Breast epithelium (tissue), 4 donors: Measurements from ENCODE around the gene APOL3. TPM values are rescaled to one million over a fixed set of nuclear protein-coding genes. Genes with fewer than 3 reads are reported as not detected.
"Not testable (repeated sequence)": the region's sequence is repeated elsewhere in the genome, so short reads cannot be mapped to it uniquely, and the experiment has no call there.

Experiments
- DNase-seq, 2 donors: peaks; one replicate each; pipeline ENCODE4 v3.0.0-alpha.2; 2019; ENCODE audit warnings: low spot score in 2 of 2
- H3K27ac ChIP-seq, 2 donors: fragments of 200-600 bp; sonication (generic) in 1 of 2; one replicate each; pipeline ENCODE4 v1.5.1; 2016 to 2019; ENCODE audit warnings: mild to moderate bottlenecking in 1 of 2
- H3K27me3 ChIP-seq, 2 donors: fragments of 200-600 bp; sonication (generic) in 1 of 2; one replicate each; pipeline versions ENCODE4 v1.5.1 to v1.6.0; 2017 to 2019; ENCODE audit warnings: control low read depth in 1 of 2, mild to moderate bottlenecking in 1 of 2
- H3K36me3 ChIP-seq: fragments of 200-600 bp; one replicate; pipeline ENCODE4 v1.5.1; 2019
- H3K4me1 ChIP-seq, 2 donors: fragments of 200-600 bp; sonication (generic); one replicate each; pipeline ENCODE4 v1.5.1; 2016 to 2019; ENCODE audit warnings: control low read depth in 1 of 2
- H3K4me3 ChIP-seq, 3 donors: fragments of 200-600 bp; sonication (generic); 1 replicate in 2 of 3; 2 replicates in 1 of 3; pipeline ENCODE4 v1.5.1; 2016 to 2019; ENCODE audit warnings: mild to moderate bottlenecking in 3 of 3, moderate library complexity in 2 of 3
- H3K9me3 ChIP-seq, 2 donors: fragments of 200-600 bp; sonication (generic) in 1 of 2; one replicate each; pipeline ENCODE4 v1.5.1; 2016 to 2019; ENCODE audit warnings: control low read depth in 1 of 2
- CTCF ChIP-seq, 3 donors: fragments of 450-650 bp; IDR thresholded peaks; one replicate each; pipeline ENCODE4 v1.5.1; 2016 to 2017; ENCODE audit warnings: antibody characterized with exemption in 3 of 3, mild to moderate bottlenecking in 3 of 3, moderate library complexity in 3 of 3
- POLR2A ChIP-seq: fragments of 450-650 bp; IDR thresholded peaks from one replicate; pipeline ENCODE4 v1.6.1; 2016; ENCODE audit warnings: antibody characterized with exemption, mild to moderate bottlenecking, moderate library complexity
- POLR2AphosphoS5 ChIP-seq, 3 donors: sonication (generic); formaldehyde crosslinking; IDR thresholded peaks; one replicate each; pipeline ENCODE4 v1.6.1; 2017; ENCODE audit warnings: antibody characterized with exemption in 3 of 3
- intact Hi-C: fragments of 100-400 bp; cut with DNase I; formaldehyde crosslinking; loops from one replicate; pipeline ENCODE4 v1.15.1; 2023; ENCODE audit warnings: low total_unique reads
- total RNA-seq, 3 donors: library from RNA; depleted of rRNA; stranded (reverse); fragments of >200 nt; gene quantifications; one replicate each; pipeline ENCODE4 v1.1.0, GENCODE V29; 2016

The APOL3 gene
- total RNA-seq, 3 donors from 2014 or later, result 46.5 to 130 (median 101) TPM

- DNase-seq, result no peak
- intact Hi-C loops, result no loop called here
- Histone ChIP-seq H3K9me3 (no peaks in the 10 kb centered on the region), H3K27ac (no peak overlapping the region), H3K27me3 (no peaks in the 10 kb centered on the region), H3K4me1 (no peaks in the 10 kb centered on the region), H3K36me3 (no peaks in the 10 kb centered on the region), H3K4me3 (no peak overlapping the region)
- TF ChIP-seq POLR2AphosphoS5 (IDR thresholded peaks at IDR 0.05) (no peak), CTCF (IDR thresholded peaks at IDR 0.05) (no peak), POLR2A (no peak)
Observed at GRCh38 chr22:36101756-36102155, 58.8 kb downstream of the APOL3 start.

GRCh38 chr22:36100908-36101307 is 59.6 kb downstream of the APOL3 start:
- H3K36me3 ChIP-seq, H3K4me1 ChIP-seq, H3K9me3 ChIP-seq, DNase-seq, intact Hi-C loops, H3K27me3 ChIP-seq, H3K27ac ChIP-seq, H3K4me3 ChIP-seq: not testable (repeated sequence)

GRCh38 chr22:36100134-36100824 is 60.3 kb downstream of the APOL3 start:
- no peak for DNase-seq
- intact Hi-C loops, result no loop called here
- no peak overlapping the region for H3K27ac ChIP-seq
- no peaks in the 10 kb centered on the region for H3K4me1 ChIP-seq
- no peaks in the 10 kb centered on the region for H3K9me3 ChIP-seq
- H3K4me3 ChIP-seq, result no peak overlapping the region
- TF ChIP-seq POLR2AphosphoS5 (IDR thresholded peaks at IDR 0.05) (no peak), CTCF (IDR thresholded peaks at IDR 0.05) (no peak), POLR2A (no peak)
- no peaks in the 10 kb centered on the region for H3K36me3 ChIP-seq
- no peaks in the 10 kb centered on the region for H3K27me3 ChIP-seq

GRCh38 chr22:36099561-36099960 is 61.0 kb downstream of the APOL3 start:
- DNase-seq, H3K4me3 ChIP-seq, H3K4me1 ChIP-seq, H3K27ac ChIP-seq, H3K27me3 ChIP-seq, H3K36me3 ChIP-seq, H3K9me3 ChIP-seq, intact Hi-C loops: not testable (repeated sequence)

- no peak overlapping the region for H3K4me3 ChIP-seq
- H3K4me1 ChIP-seq, result no peaks in the 10 kb centered on the region
- intact Hi-C loops, result no loop called here
- TF ChIP-seq POLR2AphosphoS5 (IDR thresholded peaks at IDR 0.05), result no peak
- TF ChIP-seq CTCF (IDR thresholded peaks at IDR 0.05), result no peak
- no peak for TF ChIP-seq POLR2A
- no peak for DNase-seq
- H3K9me3 ChIP-seq, result no peaks in the 10 kb centered on the region
- H3K27ac ChIP-seq, result no peak overlapping the region
- H3K36me3 ChIP-seq, result no peaks in the 10 kb centered on the region
- H3K27me3 ChIP-seq, result no peaks in the 10 kb centered on the region
Observed at GRCh38 chr22:36097880-36098279, 62.7 kb downstream of the APOL3 start.

- H3K36me3 ChIP-seq, H3K9me3 ChIP-seq, DNase-seq, H3K4me3 ChIP-seq, intact Hi-C loops, H3K27me3 ChIP-seq, H3K27ac ChIP-seq, H3K4me1 ChIP-seq: not testable (repeated sequence)
Observed at GRCh38 chr22:36090772-36091171, 69.8 kb downstream of the APOL3 start.

Other genes with a start within 250 kb of the APOL3 start
- gene RBFOX2, start 131.9 kb downstream of the APOL3 start, total RNA-seq, result 10 to 100 TPM; 63.4 to 97.3 (median 85.5) TPM
- 10 to 100 TPM in 2 of 3 donors, 1 to 10 TPM in 1; 4.9 to 41.3 (median 15.0) TPM for gene APOL4, start 41.1 kb upstream of the APOL3 start, total RNA-seq
- 100 to 1,000 TPM in 1 of 3 donors, 10 to 100 TPM in 2; 50.4 to 112 (median 73.8) TPM for gene APOL2, start 78.8 kb upstream of the APOL3 start, total RNA-seq
- 10 to 100 TPM in 2 of 3 donors, 1 to 10 TPM in 1; 5.9 to 38.3 (median 22.2) TPM for gene APOL1, start 92.4 kb upstream of the APOL3 start, total RNA-seq
- gene MYH9, start 227.2 kb upstream of the APOL3 start, total RNA-seq, result 100 to 1,000 TPM; 169 to 392 (median 268) TPM